SU-DHL-6 (cell line): Measurements from ENCODE around the gene MYH6.

Experiments used
- CTCF ChIP-seq: fragments of 200-600 bp; sonication (generic); IDR thresholded peaks from one replicate; pipeline ENCODE4 v1.5.1; 2017; ENCODE audit warnings: antibody characterized with exemption, mild to moderate bottlenecking, low read length, moderate library complexity; ENCODE audit not compliant: insufficient read depth, poor library complexity, severe bottlenecking
- EZH2phosphoT487 ChIP-seq: fragments of 200-600 bp; sonication (generic), shearing (Covaris generic); conservative IDR thresholded peaks from 2 replicates; pipeline ENCODE4 v1.6.1; 2018; ENCODE audit warnings: mild to moderate bottlenecking, antibody characterized with exemption, low read length, moderate library complexity, mixed read lengths

GRCh38 chr14:23411563-23412525 is 3.8 kb upstream of the MYH6 start:
- no peak for TF ChIP-seq CTCF
- no peak for TF ChIP-seq EZH2phosphoT487
